NCI-H2029 (cell line): ENCODE data around the gene NEK8.

Source experiments
- DNase-seq: peaks from one replicate; lab custom pipeline; 2025; lab: John Stamatoyannopoulos, UW

The NEK8 gene

DNA sequence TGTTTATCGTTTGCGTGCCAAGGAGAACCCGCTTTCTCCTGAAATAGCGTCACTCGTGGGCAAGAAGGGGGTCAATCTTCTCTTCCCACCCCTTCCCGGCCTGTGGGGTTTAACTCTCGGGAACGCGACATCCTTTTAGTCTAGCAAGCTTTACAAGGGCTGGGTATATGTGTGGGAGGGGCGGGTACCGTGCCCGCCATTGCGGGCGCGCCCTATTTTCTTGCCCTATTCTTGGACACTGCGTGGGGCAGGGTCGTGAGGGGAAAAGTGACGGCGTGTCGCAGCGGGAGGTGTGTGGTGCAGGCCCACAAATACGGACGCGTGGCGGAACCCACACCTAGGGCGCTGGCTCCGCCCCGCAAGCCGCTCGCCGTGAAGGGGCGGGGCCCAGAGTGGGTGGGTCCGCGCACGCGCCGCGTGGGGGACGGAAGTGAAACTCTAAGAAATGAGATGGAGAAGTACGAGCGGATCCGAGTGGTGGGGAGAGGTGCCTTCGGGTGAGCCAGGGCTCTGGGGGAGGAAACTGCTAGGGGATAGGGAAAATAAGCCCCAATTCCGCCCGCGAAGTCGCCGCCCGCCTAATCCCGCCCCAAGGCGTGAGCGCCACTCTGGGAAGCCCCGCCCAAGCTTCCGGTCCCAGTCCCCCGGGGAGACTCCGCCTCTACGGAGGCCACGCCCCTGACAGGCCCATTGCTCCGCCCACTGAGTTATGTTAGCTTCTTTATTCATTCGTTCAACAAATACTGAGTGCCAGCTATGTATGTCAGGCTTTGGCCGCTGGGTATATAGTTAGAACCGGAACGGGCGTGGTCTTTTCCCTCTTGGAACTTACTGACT is at the start of gene NEK8:
TSS of gene NEK8 (plus strand) at position 425 of the 837 bp plus-strand sequence. CDS start at position 451, 26 bp downstream.
- DNase-seq = peak; percentile 86

GRCh38 chr17:28682655-28683054 is 45.9 kb upstream of the NEK8 start:
- DNase-seq = no peak

- DNase-seq = peak; percentile 26
Measured at GRCh38 chr17:28684963-28685362, 43.6 kb upstream of the NEK8 start.

DNA sequence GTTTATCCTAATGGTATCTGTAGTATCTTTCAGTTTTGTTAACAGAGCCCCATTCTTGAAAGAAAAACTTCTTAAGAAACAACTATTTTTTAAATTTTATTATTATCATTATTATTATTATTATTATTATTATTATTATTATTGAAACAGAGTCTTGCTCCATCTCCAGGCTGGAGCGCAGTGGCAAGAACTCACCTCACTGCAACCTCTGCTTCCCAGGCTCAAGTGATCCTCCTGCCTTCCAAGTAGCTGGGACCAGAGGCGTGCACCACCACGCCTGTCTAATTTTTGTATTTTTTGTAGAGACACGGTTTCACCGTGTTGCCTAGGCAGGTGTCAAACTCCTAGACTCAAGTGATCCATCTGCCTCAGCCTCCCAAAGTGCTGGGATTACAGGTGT is 43.2 kb upstream of the NEK8 start:
- DNase-seq = no peak

- DNase-seq = no peak
Measured at GRCh38 chr17:28686296-28686695, 42.3 kb upstream of the NEK8 start.

GRCh38 chr17:28688481-28688880 is 40.1 kb upstream of the NEK8 start:
- DNase-seq = no peak

DNA sequence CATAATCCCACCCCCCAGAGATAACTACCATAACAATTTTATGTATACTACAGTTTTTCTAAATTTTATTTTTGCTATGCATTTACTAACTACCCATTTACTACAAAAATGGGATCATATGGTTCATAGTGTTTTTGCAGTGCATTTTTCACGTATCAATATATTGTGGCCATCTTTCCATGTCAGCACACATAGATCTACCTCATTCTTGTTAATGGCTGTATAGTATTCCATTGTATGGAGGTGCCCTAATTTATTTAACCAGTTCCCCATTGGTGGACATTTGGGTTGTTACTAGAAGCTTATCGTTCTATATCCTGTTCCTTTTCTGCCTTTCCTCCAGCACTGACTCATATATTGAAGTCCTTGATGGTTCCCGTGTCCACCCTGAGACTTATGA is 39.6 kb upstream of the NEK8 start:
- DNase-seq = no peak

DNA sequence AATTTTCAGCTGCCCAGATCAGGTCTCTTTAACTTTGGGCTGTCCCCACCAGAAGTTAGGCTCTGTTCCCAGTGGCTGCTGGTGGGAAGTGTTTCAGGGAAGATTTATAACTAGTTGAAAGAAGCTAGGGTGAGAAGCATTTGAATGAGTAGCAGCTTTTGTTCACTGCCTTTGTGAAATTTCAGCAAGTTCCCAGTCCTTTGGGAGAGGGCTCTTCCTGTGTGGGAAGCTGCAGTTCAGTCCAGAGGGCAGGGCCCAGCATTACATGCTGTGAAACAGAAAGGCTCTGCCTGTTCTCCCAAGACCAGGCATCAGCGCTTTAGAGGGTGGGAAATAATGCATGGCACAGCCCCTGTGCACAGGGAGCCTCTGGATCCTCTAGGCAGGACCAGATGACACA is 34.7 kb upstream of the NEK8 start:
- no peak for DNase-seq

DNA sequence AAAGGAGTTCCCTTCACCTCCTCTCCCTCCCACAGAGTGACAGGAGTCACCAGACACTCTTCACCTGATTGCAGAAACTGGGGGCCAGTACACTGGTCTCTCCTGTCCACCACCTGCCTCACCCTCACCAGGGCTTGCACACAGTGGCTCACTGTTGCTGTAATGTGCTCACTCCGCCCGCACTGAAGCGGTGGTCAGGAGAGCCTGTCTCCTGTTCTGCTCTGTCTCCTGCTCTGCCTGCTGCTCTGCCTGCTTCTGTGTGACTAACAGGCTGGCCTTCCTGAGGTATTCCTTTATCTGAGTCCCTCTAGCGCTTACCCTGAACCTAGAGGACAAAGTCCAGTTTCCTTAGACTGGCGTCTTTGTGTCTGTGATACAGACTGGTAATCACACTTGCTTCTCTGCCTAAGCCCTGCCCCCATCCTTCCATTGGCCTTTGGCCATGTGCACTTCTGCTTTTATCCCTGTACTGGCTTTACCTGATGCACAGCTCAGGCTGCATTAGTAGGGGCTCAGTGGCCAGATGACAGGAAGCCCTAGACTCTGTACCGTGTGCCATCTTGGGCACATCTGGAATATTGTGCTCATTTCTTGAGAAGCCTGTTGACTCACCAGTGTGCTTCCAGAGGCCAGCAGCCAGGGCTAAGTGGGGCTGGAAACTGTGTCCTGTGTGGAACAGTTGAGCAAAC is 30.2 kb upstream of the NEK8 start:
- no peak for DNase-seq

GRCh38 chr17:28700278-28700677 is 28.3 kb upstream of the NEK8 start:
- DNase-seq = no peak

DNA sequence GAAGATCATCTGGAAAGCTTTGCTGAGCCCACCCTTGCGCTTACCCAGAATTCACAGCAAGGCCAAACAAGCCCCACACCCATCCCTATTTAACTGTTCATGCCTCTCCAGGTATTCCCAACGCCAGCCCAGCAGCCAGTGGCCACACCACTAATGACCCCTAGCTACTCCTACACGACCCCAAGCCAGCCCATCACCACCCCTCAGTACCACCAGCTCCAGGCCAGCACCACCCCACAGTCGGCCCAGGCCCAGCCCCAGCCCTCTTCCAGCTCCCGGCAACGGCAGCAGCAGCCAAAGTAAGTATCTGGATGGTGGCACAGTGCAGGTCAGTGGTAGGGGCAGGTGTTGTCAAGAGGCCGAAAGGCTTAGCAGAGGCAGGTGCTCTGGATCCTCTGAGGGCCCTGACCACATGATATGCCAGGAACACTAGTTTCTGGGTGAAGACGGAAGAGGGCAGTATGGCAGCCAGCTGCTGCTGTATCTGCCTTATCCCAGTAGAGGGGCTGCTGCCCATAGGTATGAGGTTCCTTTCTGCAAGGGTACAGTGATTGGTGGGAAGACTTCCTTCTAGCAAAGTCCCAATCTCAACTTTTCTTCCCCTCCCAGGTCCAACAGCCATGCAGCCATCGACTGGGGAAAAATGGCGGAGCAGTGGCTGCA is 27.6 kb upstream of the NEK8 start:
- no peak for DNase-seq

GRCh38 chr17:28702026-28702751 is 26.4 kb upstream of the NEK8 start:
- peak; percentile 74 for DNase-seq

GRCh38 chr17:28702752-28703150 is 25.8 kb upstream of the NEK8 start:
- DNase-seq = no peak

- no peak for DNase-seq
Measured at GRCh38 chr17:28703552-28704218, 24.9 kb upstream of the NEK8 start.

GRCh38 chr17:28704219-28704858 is 24.2 kb upstream of the NEK8 start:
- no peak for DNase-seq

DNA sequence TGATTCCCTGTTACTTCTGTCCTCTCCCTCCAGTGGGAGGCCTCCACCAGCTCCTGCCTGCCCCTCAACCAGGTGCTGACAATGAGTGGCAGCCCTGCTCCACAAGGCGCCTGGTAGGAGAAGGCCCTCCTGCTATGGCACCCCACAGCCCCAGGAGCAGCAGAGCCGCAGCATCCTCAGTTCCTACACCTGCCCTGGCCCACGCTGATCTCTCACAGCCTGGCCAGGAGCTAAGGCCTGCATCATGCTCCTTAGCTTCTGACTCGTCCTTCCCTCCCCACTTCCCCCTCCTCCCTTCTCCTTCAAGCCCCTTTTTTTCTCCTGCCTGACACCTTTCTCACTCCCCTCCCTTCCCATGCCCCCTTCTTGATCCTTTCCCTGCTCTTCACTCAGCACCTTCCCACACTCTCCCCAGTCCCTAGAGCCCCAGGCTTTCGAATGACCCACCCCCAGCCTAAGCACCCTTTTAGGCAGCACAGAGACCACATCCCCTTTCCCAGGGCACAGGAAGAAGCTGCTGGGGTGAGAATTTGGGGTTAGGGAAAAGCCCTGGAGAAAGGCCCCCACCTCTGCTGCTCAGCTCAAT is 23.4 kb upstream of the NEK8 start:
- no peak for DNase-seq

GRCh38 chr17:28705728-28706334 is 22.8 kb upstream of the NEK8 start:
- DNase-seq = no peak

- no peak for DNase-seq
Measured at GRCh38 chr17:28706471-28707338, 21.9 kb upstream of the NEK8 start.

DNA sequence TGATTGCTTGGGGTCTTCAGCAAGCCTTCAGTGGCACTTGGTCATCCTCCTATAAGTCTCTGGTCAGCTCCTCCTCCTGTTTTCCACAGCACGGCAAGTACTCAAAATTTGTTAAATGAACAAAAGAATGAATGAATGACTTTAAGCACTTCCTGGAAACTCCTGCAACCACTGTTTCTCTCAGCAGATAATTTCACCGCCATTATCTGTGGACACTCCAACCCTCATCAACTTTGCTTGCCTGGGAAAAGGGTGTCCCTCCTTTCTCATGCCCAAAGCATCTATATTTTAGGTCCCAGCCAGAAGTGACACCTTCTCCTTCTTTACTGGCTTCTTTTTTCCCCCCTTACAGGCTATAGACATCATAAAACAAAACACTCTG is 21.3 kb upstream of the NEK8 start:
- DNase-seq = no peak
